HG02938 (cell line): ENCODE data around the gene OR4F16.
"Not testable (repeated sequence)": the region's sequence is repeated elsewhere in the genome, so short reads cannot be mapped to it uniquely, and the experiment has no call there.

Experiments
- ATAC-seq: cut with Tn5 transposase; IDR thresholded peaks from one replicate; pipeline ENCODE4 v1.9.1; 2021; ENCODE audit warnings: mild to moderate bottlenecking, moderate library complexity; ENCODE audit not compliant: unreplicated experiment

OR4F16 gene, protein sequence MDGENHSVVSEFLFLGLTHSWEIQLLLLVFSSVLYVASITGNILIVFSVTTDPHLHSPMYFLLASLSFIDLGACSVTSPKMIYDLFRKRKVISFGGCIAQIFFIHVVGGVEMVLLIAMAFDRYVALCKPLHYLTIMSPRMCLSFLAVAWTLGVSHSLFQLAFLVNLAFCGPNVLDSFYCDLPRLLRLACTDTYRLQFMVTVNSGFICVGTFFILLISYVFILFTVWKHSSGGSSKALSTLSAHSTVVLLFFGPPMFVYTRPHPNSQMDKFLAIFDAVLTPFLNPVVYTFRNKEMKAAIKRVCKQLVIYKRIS

GRCh38 chr1:686554-686953 lies at the start of gene OR4F16:
Gene OR4F16, minus strand, starts transcription at chr1:686654. Its CDS starts 0 bp downstream, at chr1:686654.
- ATAC-seq = not testable (repeated sequence)

DNA sequence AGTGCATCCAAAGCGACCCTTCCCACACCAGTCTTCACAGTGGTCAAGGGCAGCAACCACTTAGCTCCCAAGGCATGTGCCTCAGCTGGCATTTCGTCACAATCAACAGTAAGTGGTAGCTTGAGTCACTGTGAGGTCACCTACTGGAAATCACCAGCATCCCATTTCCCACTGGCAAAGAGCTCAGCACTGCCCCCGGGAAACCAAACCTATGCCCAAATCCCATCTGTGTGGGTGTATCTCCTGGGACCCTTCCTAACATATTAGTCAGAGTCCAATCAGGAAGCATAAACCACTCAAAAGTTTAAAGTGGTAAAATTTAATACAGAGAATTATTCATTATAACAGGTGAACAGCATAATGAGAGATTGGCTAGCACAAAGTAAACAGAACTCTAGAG lies 47.2 kb upstream of the OR4F16 start:
- not testable (repeated sequence) for ATAC-seq

DNA sequence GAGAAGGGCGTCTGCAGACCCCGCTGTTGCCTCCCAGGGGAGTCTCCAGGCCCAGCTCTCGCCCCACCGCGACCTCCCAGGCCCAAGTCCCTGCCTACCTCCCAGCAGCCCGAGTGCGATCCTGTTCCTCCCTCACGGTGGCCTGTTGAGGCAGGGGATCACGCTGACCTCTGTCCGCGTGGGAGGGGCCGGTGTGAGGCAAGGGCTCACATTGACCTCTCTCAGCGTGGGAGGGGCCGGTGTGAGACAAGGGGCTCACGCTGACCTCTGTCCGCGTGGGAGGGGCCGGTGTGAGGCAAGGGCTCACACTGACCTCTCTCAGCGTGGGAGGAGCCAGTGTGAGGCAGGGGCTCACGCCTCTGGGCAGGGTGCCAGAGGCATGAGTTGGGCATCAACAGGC lies 40.6 kb upstream of the OR4F16 start:
- ATAC-seq = not testable (repeated sequence)
